DMS53 treated with DMSO at 0.1 percent for 48 hours (cell line): ENCODE results near the gene EPS8L1.
"Not testable (repeated sequence)": the region's sequence is repeated elsewhere in the genome, so short reads cannot be mapped to it uniquely, and the experiment has no call there.

Experiments used
- DNase-seq: peaks from one replicate; lab custom pipeline; 2025; ENCODE audit not compliant: unreplicated experiment; lab: John Stamatoyannopoulos, UW

The EPS8L1 gene

GRCh38 chr19:55075371-55075998 lies at the start of gene EPS8L1:
Gene EPS8L1 (plus strand): TSS chr19:55075869. CDS start chr19:55076445, 576 bp downstream.
- DNase-seq, result no peak

- DNase-seq, result not testable (repeated sequence)
Measured at GRCh38 chr19:55027140-55027471, 48.6 kb upstream of the EPS8L1 start.

GRCh38 chr19:55027472-55028337 lies 48.0 kb upstream of the EPS8L1 start:
- DNase-seq, result no peak

- no peak for DNase-seq
Measured at GRCh38 chr19:55028757-55029156, 46.9 kb upstream of the EPS8L1 start.

- DNase-seq, result no peak
Measured at GRCh38 chr19:55031178-55031577, 44.5 kb upstream of the EPS8L1 start.

GRCh38 chr19:55032170-55032800 lies 43.4 kb upstream of the EPS8L1 start:
- DNase-seq, result no peak

GRCh38 chr19:55032976-55033643 lies 42.6 kb upstream of the EPS8L1 start:
- not testable (repeated sequence) for DNase-seq

GRCh38 chr19:55034751-55035150 lies 40.9 kb upstream of the EPS8L1 start:
- no peak for DNase-seq

- DNase-seq, result no peak
Measured at GRCh38 chr19:55036058-55036457, 39.6 kb upstream of the EPS8L1 start.

- not testable (repeated sequence) for DNase-seq
Measured at GRCh38 chr19:55037603-55038002, 38.1 kb upstream of the EPS8L1 start.

GRCh38 chr19:55040654-55041053 lies 35.0 kb upstream of the EPS8L1 start:
- DNase-seq, result not testable (repeated sequence)

GRCh38 chr19:55041244-55041626 lies 34.4 kb upstream of the EPS8L1 start:
- DNase-seq, result no peak

- no peak for DNase-seq
Measured at GRCh38 chr19:55041627-55042343, 33.9 kb upstream of the EPS8L1 start.

- no peak for DNase-seq
Measured at GRCh38 chr19:55042344-55042678, 33.4 kb upstream of the EPS8L1 start.

- DNase-seq, result no peak
Measured at GRCh38 chr19:55042688-55043087, 33.0 kb upstream of the EPS8L1 start.

- no peak for DNase-seq
Measured at GRCh38 chr19:55044286-55044685, 31.4 kb upstream of the EPS8L1 start.

GRCh38 chr19:55044771-55045716 lies 30.6 kb upstream of the EPS8L1 start:
- no peak for DNase-seq

GRCh38 chr19:55046975-55047622 lies 28.6 kb upstream of the EPS8L1 start:
- no peak for DNase-seq

GRCh38 chr19:55047951-55048350 lies 27.7 kb upstream of the EPS8L1 start:
- DNase-seq, result no peak
